Middle frontal gyrus (tissue), 1 donor: Measurements from ENCODE around the gene SECISBP2L.
A peak's percentile ranks its signal among the peaks of the same experiment; 100 is the strongest.

Experiments
- DNase-seq: peaks from one replicate; pipeline ENCODE4 v3.0.0-alpha.2; 2015; ENCODE audit warnings: low spot score; ENCODE audit errors: extremely low spot score

Gene SECISBP2L

DNA sequence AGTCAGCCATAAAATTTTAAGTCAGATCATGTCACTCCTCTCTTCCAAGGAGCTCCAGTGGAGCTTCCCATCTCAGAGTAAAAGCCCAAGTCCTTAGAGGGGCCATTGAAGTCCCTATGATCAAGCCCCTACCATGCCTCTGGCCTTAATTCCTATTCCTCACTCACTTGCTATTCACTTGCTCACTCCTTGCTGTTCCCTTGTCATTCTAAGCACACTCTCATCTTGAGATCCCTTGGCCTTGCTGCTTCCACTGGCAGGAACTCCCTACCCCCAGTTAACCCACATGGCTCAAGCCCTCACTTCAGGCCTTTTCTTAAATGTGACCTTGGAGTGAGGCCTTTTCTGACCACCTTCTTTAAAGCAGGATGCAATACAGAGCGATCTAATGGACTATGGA, 12.3 kb upstream of the SECISBP2L start:
- DNase-seq, result no peak

DNA sequence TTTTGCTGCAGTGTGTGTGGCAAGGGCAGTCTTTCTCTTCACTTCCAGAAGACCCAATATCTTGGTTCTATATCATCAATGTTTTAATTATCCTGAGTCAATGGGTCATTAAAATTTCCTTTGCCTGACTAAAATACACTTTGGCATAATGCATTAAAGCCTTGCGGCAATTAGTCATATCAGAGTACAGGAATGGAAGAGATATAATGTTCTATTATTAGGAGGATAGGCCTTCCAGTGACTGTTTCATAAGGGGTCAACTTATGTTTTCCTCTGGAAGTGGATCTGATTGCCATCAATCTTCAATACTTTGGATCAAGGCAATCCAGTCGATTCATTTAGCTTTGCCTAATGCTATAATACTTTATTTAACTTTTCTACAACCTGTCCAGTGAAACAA, 9.4 kb upstream of the SECISBP2L start:
- no peak for DNase-seq

DNA sequence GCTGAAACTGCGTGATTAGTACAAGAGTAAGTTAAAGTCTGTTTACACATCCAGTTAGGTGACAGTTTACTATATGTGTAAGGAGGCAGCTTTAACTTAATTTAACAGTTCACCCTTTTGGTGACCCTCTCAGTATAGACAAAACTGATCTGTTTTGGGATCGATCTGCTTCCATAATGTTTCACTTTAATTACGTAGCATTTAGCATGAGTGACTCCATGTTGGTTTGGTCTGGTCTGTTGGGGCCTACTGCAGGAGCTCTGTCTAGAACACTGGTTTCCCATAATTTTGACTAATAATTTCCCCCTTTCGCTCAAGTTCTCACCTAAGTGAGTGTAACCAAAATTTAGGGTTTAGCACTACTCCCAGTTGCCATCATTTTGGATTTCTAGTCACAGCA, 6.4 kb upstream of the SECISBP2L start:
- no peak for DNase-seq

DNA sequence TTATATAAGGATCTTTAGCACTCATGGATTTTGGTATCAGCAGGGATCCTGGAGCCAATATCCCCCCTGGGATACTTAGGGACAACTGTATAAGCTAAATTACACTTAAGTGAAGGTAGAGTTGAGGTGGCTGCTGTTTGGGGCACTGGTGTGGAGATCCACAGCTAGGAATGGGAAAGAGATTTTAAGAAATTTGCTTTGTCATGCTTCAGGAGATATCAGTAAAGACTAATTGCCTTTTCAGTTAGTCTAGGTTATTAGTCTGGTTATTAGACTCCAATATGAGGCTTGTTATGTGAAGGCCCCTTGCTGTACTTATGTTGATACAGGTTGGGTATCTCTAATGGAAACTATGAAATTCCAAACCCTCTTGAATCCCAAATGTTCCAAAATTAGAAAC, 1.2 kb upstream of the SECISBP2L start:
- no peak for DNase-seq

DNA sequence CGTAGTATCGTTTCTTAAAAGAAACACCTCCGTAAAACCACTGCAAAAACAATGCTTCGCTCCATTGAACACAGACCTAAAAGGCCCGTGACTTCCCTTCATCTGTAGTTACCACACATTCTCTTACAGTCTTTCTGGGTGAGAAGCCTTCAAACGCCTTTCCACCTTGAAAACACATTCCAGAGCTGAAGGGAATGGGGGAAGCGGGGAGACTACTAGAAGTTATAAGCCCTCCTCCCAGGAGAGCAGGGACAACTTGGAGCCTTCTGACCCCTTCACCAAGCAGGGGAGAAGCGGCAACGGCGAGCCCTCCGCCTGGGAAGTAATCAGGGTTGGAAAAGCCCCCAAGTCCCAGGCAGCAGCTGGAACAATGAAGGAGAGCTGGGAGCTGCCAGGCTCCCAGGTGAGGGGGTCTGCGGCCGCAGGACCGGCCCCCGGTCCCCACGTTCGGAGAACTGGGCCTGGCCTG, 461 bp downstream of the SECISBP2L start:
- no peak for DNase-seq

DNA sequence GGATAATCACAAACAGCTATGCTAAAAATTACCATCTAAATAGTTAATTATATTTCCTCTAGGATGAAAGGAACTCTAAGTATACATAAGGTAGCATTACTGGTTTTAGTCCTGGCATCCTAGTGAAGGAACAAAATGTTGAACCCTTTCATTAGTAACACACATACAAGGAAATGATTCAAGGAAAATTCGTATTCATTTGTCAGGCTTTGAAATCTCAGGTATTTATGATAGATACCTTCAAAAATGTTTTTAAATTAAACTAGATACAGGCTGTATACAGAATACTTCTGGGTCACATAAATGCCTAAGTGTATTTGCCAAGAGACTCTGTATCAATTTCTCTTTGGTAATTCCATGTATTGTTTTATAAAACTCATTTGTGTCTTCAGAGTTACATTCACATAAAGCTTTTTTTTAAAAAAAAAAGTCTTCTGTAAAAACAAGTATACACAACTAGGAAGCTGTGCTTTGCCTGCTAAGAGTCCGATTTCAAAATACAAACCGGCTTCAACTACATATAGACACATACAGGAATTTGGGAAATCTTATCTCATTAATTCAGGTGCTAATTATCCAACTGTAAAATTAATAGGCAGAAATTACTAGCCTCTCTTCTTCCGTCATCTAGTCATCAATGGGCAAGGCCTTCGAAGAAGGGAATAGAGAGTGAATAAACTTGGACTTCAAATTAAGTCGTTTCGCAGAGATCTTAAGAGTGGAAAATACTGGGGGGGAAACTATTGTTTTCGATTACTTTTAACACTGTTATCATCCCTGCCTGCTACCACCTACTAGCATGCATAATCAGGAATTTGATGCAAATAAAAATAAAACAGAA, 1.3 kb downstream of the SECISBP2L start:
- no peak for DNase-seq

DNA sequence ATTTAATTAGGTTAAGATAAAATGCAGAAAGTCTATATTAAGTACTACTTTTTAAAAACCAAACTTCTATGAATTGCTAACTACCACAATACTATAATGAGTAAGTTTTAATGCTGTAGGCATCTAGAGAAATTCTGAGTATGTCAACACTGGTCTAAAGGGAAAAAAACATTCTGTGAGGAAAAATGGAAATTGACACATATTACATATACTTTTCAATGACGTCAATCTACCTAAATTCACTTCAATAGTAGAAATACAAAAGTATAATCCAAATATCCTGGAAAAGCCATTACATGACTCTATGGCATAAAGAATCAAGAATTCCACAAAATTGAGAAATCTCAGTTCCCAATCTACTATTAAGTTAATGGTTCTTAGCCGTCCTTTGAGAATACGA, 2.2 kb downstream of the SECISBP2L start:
- DNase-seq, result no peak

DNA sequence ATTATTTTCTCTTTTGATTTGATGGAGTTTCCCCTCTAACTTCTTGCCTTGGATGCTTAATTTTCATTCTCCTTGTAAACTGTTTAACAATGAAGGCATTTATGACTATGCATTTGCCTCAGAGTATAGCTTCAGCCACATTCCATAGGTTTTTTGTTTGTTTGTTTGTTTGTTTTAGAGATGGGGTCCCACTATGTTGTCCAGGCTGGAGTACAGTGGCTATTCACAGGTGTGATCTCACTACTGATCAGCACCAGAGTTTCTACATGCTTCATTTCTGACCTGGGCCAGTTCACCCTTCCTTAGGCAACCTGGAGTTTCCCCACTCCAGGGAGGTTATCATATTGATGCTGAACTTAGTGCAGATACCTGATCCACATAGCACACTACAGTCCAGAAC, 4.1 kb downstream of the SECISBP2L start:
- no peak for DNase-seq

DNA sequence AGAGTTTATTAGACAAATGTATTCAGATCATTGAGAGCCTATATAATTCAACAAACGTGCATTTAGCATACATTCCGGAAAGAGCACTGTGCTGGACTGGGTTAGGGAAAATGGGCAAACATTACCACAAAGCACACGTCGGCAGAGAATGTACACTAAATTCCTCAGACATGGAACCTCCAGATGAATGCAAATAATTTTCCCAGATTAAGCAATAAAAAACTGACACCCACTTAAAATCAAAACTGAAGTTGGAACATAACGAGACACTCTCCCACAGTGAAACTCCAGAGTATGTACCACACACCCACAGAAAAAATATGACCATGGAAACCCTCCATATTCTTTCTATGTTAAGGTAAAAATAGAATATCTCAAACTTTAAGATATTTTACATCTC, 4.8 kb downstream of the SECISBP2L start:
- DNase-seq, result peak; percentile 43

GRCh38 chr15:49040151-49040550, 6.1 kb downstream of the SECISBP2L start:
- DNase-seq, result no peak

DNA sequence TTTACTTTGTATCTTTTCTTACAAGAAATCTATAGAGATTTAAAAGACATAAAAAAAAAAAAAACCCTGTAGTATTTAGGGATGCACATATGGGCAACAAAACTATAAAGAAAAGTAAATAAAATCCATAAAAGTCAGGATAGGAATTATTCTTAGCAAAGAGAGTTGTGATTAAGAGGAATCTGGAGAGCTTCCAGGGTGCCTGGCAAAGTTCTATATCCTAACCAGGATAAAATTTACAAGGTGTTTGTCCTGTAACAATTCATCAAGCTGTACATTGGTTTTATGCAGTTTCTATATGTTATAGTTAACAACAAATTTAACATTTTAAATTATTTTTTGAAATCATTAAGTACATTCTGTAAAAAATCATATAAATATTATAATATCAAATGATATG, 7.9 kb downstream of the SECISBP2L start:
- no peak for DNase-seq

GRCh38 chr15:49037546-49037940, 8.7 kb downstream of the SECISBP2L start:
- no peak for DNase-seq

DNA sequence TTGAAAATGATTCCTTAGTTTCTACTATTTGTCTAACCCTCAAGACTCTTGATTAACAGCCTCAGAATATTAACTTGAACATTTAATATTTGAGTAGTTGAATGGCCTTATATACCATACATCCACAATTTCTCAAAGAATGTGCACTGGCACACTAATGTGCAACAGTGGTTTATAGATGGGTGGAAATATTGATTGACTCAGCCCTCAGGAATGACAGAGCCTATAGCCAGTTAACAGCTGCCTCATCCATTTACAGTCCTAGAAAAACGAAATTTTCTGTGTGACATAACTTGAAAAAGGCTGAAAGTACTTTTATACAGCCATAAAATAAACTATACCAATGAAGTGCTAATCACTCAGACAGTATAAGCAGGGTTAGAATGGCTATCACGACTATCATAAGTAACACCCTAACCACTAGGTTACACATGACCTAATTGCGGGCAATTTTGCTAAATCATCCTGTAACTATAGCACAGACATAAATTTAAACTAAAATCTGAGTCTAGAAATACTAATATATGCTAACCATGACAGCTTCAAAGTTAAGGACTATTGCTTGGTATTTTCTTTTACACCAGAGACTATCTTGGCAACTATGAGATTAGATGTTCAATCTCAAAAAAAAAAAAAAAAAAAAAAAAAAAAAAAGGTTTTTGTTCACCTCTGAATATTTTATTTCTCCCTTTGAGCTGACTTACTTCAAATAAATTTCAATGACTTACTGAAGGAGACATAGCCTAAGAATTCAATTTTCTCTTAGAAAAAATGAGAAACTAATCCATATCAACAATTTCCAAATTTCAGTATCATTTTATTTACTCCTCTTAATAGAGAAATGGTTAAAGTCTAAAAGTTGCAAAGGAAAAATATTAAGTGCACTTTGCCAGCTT, 9.3 kb downstream of the SECISBP2L start:
- DNase-seq, result no peak

GRCh38 chr15:49035825-49036224, 10.4 kb downstream of the SECISBP2L start:
- no peak for DNase-seq

- DNase-seq, result no peak
Observed at GRCh38 chr15:49032601-49033145, 13.6 kb downstream of the SECISBP2L start.

DNA sequence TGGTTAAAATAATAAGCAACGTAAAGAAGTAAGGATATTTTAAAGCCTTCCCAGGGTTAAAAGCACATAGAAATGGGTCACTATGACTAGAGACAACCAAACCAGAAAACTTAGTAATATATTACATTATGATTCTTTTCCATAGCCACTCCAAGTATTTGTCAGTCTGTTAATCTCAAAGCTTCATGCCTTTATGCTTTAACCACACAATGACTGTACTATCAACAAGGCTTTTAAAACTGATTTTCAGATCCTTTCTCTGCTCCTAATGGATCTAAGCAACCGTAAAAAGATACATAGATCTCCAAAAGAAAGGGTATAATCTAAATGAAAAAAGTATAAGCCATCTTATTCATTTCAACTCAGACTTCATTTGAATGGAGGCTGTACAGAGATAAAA, 14.4 kb downstream of the SECISBP2L start:
- DNase-seq, result no peak

GRCh38 chr15:49026700-49027099, 19.5 kb downstream of the SECISBP2L start:
- DNase-seq, result no peak

DNA sequence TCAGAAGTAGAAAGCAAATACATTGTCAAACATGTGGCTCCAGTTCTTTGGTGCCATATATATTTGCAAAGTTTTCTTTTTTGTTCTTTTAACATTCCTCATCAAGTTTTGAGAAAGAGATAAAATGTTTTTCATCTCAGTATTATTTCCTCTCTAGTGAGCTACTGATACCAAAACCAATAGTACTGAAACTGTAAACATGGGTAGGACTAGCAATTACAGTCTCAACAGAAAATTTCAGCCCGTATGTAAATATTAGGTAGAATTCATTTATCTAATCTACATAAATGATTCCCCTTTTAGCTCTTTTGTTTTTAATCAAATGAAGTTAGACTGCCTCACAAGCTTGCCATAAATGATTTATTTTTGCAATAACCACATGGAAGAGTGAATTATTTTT, 21.4 kb downstream of the SECISBP2L start:
- no peak for DNase-seq

DNA sequence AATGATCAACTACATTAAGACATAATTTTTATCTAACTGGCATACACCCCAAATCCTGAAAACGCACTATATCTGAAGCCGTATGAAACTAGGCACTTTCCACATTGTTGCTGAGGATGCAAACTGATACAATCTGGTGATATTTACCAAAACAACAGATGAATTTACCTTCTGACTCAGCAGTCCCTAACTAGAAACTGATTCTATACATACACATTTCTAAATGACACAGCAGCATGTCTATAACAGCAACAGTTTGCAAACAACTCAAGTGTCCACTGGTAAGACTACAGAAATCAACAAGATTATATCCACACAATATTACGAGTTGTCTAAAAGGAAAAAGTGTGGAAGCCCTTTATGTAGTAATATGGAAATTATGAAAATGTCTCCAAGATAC, 22.9 kb downstream of the SECISBP2L start:
- no peak for DNase-seq

DNA sequence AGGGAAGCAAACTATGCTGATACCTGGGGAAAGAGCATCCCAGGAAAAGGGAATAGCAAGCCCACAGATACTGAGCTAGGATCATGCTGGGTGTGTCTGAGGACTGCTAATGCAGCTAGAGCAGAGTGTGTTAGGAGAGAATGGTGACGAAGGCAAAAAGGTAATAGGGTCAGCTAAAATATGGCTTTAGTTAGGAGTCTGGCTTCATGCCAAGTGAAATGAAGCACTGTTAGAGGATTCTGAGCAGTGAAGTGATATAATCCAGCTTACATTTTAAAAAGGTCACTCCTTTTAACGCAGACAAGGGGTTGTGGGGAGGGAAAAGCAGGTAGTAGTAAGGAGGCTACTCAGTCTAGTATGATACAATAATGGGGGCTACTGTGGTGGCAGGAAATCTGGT, 30.4 kb downstream of the SECISBP2L start:
- no peak for DNase-seq

GRCh38 chr15:48999314-48999713, 46.9 kb downstream of the SECISBP2L start:
- DNase-seq, result no peak

DNA sequence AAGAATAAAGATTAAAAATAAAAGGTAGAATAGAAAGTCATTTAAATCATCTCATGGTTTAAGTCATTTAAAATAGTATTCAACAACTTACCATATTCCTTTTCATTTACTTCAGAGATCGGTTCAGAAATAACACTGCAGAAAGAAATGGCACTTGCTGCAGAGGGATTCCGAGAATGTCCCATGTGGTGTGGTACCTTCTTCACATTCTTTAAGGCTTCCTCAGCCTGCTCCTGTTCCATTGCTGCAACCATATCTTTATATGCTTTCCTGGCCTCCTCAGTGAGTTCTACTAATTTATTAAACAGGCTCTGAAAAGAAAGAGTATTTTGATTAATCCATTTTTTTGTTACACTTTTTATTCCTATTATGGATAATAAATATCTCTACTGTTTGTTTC, 50.0 kb downstream of the SECISBP2L start:
- no peak for DNase-seq
